Endothelial cell of hepatic sinusoid (primary cell): ENCODE measurements around the gene NISCH.

Experiments
- in situ Hi-C: cut with HindIII; loops from 2 replicates; pipeline ENCODE4 v1.10.0; 2017; ENCODE audit warnings: low sequenced_read_pairs

NISCH gene

GRCh38 chr3:52455283-52456168, at the start of gene NISCH:
TSS of gene NISCH (plus strand) at chr3:52455604. CDS start at chr3:52455642, 38 bp downstream.
- in situ Hi-C loops = no loop called here

- in situ Hi-C loops = loop anchor here (10.0 kb wide), 1 partner anchor 411 kb away; the partner anchor contains the start of gene RPL29
Measured at GRCh38 chr3:52406231-52406661, 49.2 kb upstream of the NISCH start.

- in situ Hi-C loops = loop anchor here (10.0 kb wide), 1 partner anchor 412 kb away; the partner anchor contains the start of gene RPL29
Measured at GRCh38 chr3:52406791-52407510, 48.5 kb upstream of the NISCH start.

GRCh38 chr3:52407779-52408178, 47.6 kb upstream of the NISCH start:
- in situ Hi-C loops = loop anchor here (10.0 kb wide), 1 partner anchor 413 kb away; the partner anchor contains the start of gene RPL29

- in situ Hi-C loops = loop anchor here (10.0 kb wide), 1 partner anchor 414 kb away; the partner anchor contains the start of gene RPL29
Measured at GRCh38 chr3:52408466-52408865, 46.9 kb upstream of the NISCH start.

- in situ Hi-C loops = loop anchor here (5.0 kb wide), 1 partner anchor 67 kb away; no protein-coding TSS in a partner anchor
Measured at GRCh38 chr3:52415800-52416199, 39.6 kb upstream of the NISCH start.

GRCh38 chr3:52420388-52420787, 35.0 kb upstream of the NISCH start:
- in situ Hi-C loops = no loop called here

- in situ Hi-C loops = no loop called here
Measured at GRCh38 chr3:52422669-52423068, 32.7 kb upstream of the NISCH start.

GRCh38 chr3:52423173-52423572, 32.2 kb upstream of the NISCH start:
- in situ Hi-C loops = no loop called here

- in situ Hi-C loops = no loop called here
Measured at GRCh38 chr3:52428151-52429005, 27.0 kb upstream of the NISCH start.

- in situ Hi-C loops = no loop called here
Measured at GRCh38 chr3:52429031-52429430, 26.4 kb upstream of the NISCH start.

- in situ Hi-C loops = no loop called here
Measured at GRCh38 chr3:52429779-52430415, 25.5 kb upstream of the NISCH start.

- in situ Hi-C loops = no loop called here
Measured at GRCh38 chr3:52430416-52430810, 25.0 kb upstream of the NISCH start.

GRCh38 chr3:52431459-52432223, 23.8 kb upstream of the NISCH start:
- in situ Hi-C loops = no loop called here

GRCh38 chr3:52432225-52432624, 23.2 kb upstream of the NISCH start:
- in situ Hi-C loops = no loop called here

GRCh38 chr3:52432691-52433141, 22.7 kb upstream of the NISCH start:
- in situ Hi-C loops = no loop called here

GRCh38 chr3:52433328-52433995, 21.9 kb upstream of the NISCH start:
- in situ Hi-C loops = no loop called here

- in situ Hi-C loops = no loop called here
Measured at GRCh38 chr3:52433996-52434479, 21.4 kb upstream of the NISCH start.
